Pancreas (tissue), 10 donors: Measurements from ENCODE around the gene TMEM132C. TPM values are rescaled to one million over a fixed set of nuclear protein-coding genes. Genes with fewer than 3 reads are reported as not detected.
A peak's percentile ranks its signal among the peaks of the same experiment; 100 is the strongest.

Experiments used
- ATAC-seq, 4 donors: fragments of 200-7000 bp; cut with Tn5 transposase; one replicate each; pipeline versions ENCODE4 v1.8.0 to v1.9.1; 2020; ENCODE audit warnings: mild to moderate bottlenecking in 4 of 4, moderate library complexity in 4 of 4
- DNase-seq, 6 donors: peaks; one replicate each; pipeline ENCODE4 v3.0.0-alpha.2; 2020
- FAIRE-seq: peaks from 2 replicates; lab custom pipeline; 2012; peaks lifted over from hg19 to GRCh38; lab: Jason Lieb, UNC
- H3K27ac ChIP-seq, 4 donors: fragments of 200-600 bp; sonication (generic); 1 replicate in 3 of 4; 2 replicates in 1 of 4; pipeline versions ENCODE4 v1.5.0 to v1.8.0; 2020
- H3K27me3 ChIP-seq, 4 donors: fragments of 200-600 bp; one replicate each; pipeline ENCODE4 v1.8.0; 2021
- H3K36me3 ChIP-seq, 3 donors: fragments of 200-600 bp; sonication (generic) in 1 of 3; one replicate each; pipeline versions ENCODE4 v1.5.0 to v1.8.0; 2020 to 2021
- H3K4me1 ChIP-seq, 3 donors: fragments of 200-600 bp; one replicate each; pipeline ENCODE4 v1.8.0; 2021
- H3K4me3 ChIP-seq, 4 donors: fragments of 200-600 bp; sonication (generic) in 2 of 4; one replicate each; pipeline versions ENCODE4 v1.5.0 to v1.8.0; 2020 to 2021
- H3K9me3 ChIP-seq, 4 donors: fragments of 200-600 bp; one replicate each; pipeline ENCODE4 v1.8.0; 2021
- WGBS, 2 donors: extraction: QIAGEN DNeasy Blood & Tissue Kit; methylation state at CpG; one replicate each; pipeline ENCODE4 v1.1.7; 2013; 5-methylcytosine and 5-hydroxymethylcytosine counted together
- intact Hi-C, 3 donors: fragments of 100-400 bp; cut with DNase I; formaldehyde crosslinking; loops; one replicate each; pipeline versions ENCODE4 v1.11.1 to v1.14.2; 2022
- polyA plus RNA-seq, 2 donors: library from polyadenylated mRNA; stranded (reverse); fragments of 200-250 nt; gene quantifications; one replicate each; pipeline ENCODE4 v1.2.3, GENCODE V29; 2013
- total RNA-seq, 6 donors: library from RNA; stranded (reverse); fragmentation: NEBNext Ultra II Directional in 4 of 6; extraction: Animal tissue kit (Norgen Biotek cat#: 25700) in 4 of 6; gene quantifications; one replicate each; pipeline versions ENCODE4 v1.2.1 to v1.2.4, GENCODE V29; 2021 to 2023
- TF ChIP-seq, protein P1 (sequence below), 4 donors: fragments of 200-600 bp; sonication (generic) in 3 of 4; IDR thresholded peaks; one replicate each; pipeline versions ENCODE4 v1.5.0 to v1.8.0; 2021; ENCODE audit warnings: antibody characterized with exemption in 4 of 4
- donor health status: healthy with polysubstance abuse.
- donor health status: DM: no; HTN: no; CAD: no; lungs with moderate emphysema.
- donor health status: DM: no; HTN: no; CAD: no.
- donor health status: control.
- donor health status: control.
- donor health status: Bipolar disorder and iron deficiency.
- donor health status: DM: yes; HTN: yes; CAD: no.
- donor health status: DM: no; HTN: no; CAD: no.
- donor health status: DM: no; HTN: no; CAD: no.
- donor health status: DM: yes; HTN: yes; CAD: no.

The TMEM132C gene
- total and polyA plus RNA-seq, 8 donors: 0.63 to 5.8 (median 3.1) TPM

DNA sequence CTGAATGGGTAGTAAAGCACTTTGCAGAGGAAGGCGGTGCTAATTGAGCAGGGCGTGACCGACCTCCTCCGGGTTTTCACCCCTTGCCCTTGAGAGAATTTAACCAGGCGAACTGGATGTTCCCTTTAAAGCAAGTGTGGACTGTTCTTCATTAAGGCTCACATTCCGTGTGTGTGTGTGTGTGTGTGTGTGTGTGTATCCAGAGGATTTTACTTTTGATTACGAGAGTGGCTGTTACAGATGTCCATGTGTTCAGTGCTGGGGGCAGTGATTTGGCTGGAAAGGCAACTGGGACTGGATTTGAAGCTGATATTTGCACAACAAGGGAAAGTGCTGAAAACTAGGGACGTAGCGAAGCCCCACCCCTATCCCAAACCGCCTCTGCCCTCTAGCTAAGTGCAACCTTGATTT lies 2.2 kb downstream of the TMEM132C start:
- Histone ChIP-seq H3K9me3 (no peaks in the 10 kb centered on the region), H3K4me3 (no peak overlapping the region), H3K27ac (no peak overlapping the region), H3K27me3 (peaks cover 0 to 12% (median 3%) of the 10 kb centered on the region in 4 donors), H3K36me3 (no peaks in the 10 kb centered on the region), H3K4me1 (peaks cover 0 to 3% (median 0%) of the 10 kb centered on the region in 3 donors)
- 2 to 3% methylated on average over 10 of the region's 10 CpGs for WGBS, 2 donors
- intact Hi-C loops: no loop called here
- FAIRE-seq: no peak
- TF ChIP-seq, protein P1, sequence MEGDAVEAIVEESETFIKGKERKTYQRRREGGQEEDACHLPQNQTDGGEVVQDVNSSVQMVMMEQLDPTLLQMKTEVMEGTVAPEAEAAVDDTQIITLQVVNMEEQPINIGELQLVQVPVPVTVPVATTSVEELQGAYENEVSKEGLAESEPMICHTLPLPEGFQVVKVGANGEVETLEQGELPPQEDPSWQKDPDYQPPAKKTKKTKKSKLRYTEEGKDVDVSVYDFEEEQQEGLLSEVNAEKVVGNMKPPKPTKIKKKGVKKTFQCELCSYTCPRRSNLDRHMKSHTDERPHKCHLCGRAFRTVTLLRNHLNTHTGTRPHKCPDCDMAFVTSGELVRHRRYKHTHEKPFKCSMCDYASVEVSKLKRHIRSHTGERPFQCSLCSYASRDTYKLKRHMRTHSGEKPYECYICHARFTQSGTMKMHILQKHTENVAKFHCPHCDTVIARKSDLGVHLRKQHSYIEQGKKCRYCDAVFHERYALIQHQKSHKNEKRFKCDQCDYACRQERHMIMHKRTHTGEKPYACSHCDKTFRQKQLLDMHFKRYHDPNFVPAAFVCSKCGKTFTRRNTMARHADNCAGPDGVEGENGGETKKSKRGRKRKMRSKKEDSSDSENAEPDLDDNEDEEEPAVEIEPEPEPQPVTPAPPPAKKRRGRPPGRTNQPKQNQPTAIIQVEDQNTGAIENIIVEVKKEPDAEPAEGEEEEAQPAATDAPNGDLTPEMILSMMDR (IDR thresholded peaks at IDR 0.05): no peak
- DNase-seq: peak in 1 of 6 donors; percentile 22
- peak; percentile 26 to 61 (median 38) for ATAC-seq

DNA sequence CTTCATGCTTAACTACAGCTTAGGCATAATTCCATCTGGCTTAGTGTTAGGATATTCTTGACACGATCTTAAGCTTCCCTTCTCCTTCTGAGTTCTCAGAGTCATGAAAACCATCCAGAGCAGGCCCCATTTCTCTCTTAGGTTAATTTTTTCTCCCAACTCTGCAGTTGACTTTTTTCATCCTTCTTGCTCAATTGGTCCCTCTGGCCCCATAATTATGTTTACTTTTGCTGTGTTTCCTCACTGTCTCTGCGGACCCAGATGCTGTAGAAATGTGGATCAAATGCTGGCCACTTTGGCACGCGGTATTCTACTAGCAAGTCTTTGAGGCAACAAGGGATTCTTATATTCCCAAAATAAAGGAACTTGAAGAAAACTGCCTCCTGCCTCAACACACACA lies 9.5 kb downstream of the TMEM132C start:
- Histone ChIP-seq H3K4me3 (no peak overlapping the region), H3K27ac (no peak overlapping the region), H3K36me3 (no peaks in the 10 kb centered on the region), H3K4me1 (no peaks in the 10 kb centered on the region), H3K9me3 (no peaks in the 10 kb centered on the region), H3K27me3 (no peaks in the 10 kb centered on the region)
- 56 to 73% methylated on average over 4 of the region's 4 CpGs for WGBS, 2 donors
- ATAC-seq (no peak), FAIRE-seq (no peak), DNase-seq (no peak)
- TF ChIP-seq, protein P1 (IDR thresholded peaks at IDR 0.05): no peak
- intact Hi-C loops: no loop called here

DNA sequence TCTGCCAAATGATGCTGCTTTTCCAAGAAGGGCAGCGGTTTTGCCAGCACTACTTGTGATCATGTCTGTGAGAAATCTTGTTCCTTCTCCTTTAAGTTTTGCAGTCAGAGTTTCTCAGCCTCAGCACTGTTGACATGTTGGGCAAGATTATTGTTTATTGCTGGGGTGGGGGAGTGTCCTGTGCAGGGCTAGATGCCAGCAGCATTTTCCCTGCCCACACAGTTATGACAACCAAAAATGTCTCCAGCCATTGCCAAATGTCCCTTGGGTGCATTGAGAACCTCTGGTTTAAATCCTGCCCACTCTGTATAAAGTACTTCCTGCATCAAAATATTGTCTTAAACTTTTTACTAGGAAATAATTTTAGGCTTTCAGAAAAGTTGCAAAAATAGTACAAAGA lies 20.0 kb downstream of the TMEM132C start:
- ATAC-seq (peak in 3 of 4 donors; percentile 35 to 64 (median 62)), FAIRE-seq (no peak), DNase-seq (peak in 1 of 6 donors; percentile 29)
- intact Hi-C loops: no loop called here
- no peaks in the 10 kb centered on the region for H3K36me3 ChIP-seq
- H3K9me3 ChIP-seq: no peaks in the 10 kb centered on the region
- H3K27me3 ChIP-seq: no peaks in the 10 kb centered on the region
- WGBS, 2 donors: 73 to 96% methylated on average over 1 of the region's 1 CpG
- no peak overlapping the region for H3K27ac ChIP-seq
- TF ChIP-seq, protein P1 (IDR thresholded peaks at IDR 0.05): no peak
- H3K4me1 ChIP-seq: no peaks in the 10 kb centered on the region
- H3K4me3 ChIP-seq: no peak overlapping the region

DNA sequence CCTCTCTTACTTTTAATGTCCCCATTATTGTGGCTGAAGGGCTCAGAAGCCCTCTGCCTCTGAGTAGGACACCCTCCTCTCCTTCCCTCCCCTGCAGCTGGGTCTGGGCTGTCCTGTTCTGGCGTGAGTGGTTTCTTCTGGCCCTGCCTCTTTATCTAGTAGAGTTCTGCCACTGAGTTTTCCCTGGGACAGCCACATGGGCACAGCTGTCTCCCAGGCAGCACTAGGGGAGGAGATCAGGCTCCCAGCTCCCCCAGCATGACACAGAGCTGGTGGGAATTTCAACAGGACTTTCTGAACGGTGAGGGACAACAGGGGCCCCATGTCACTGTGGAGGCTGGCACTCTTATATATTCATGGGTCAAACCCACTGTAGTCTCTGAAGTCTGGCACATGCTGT lies 21.4 kb downstream of the TMEM132C start:
- 20 to 30% methylated on average over 2 of the region's 2 CpGs for WGBS, 2 donors
- FAIRE-seq: no peak
- H3K4me3 ChIP-seq: no peak overlapping the region
- no peak overlapping the region for H3K27ac ChIP-seq
- DNase-seq: no peak
- TF ChIP-seq, protein P1 (IDR thresholded peaks at IDR 0.05): no peak
- no peaks in the 10 kb centered on the region for H3K9me3 ChIP-seq
- intact Hi-C loops: no loop called here
- no peak for ATAC-seq
- H3K4me1 ChIP-seq: no peaks in the 10 kb centered on the region
- no peaks in the 10 kb centered on the region for H3K27me3 ChIP-seq
- no peaks in the 10 kb centered on the region for H3K36me3 ChIP-seq

DNA sequence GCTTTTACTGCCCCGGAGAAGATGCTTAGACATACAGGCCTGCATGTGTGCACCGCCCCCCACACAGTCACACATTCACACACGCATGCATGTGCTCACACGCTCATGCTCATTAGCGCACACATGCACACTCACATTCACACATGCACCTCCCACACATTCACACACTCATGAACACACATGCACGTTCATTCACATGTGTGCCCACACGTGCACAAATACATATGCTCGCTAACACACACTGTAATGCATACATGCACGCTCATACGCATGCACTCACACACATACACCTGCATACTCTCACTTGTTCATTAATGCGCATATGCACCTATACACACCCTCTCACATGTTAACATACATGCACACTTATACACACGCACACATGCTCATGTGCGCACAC lies 21.9 kb downstream of the TMEM132C start:
- ATAC-seq: no peak

More for the DNA sequence above, 21.9 kb downstream of the TMEM132C start:
- no peaks in the 10 kb centered on the region for H3K36me3 ChIP-seq
- H3K27ac ChIP-seq: no peak overlapping the region
- H3K9me3 ChIP-seq: no peaks in the 10 kb centered on the region
- 77 to 91% methylated on average over 13 of the region's 13 CpGs for WGBS, 2 donors
- no peak overlapping the region for H3K4me3 ChIP-seq
- FAIRE-seq (no peak), DNase-seq (no peak)
- TF ChIP-seq, protein P1 (IDR thresholded peaks at IDR 0.05): no peak
- intact Hi-C loops: no loop called here
- H3K27me3 ChIP-seq: no peaks in the 10 kb centered on the region
- no peaks in the 10 kb centered on the region for H3K4me1 ChIP-seq
